CD4-positive, alpha-beta memory T cell (primary cell): Measurements from ENCODE around the gene GRM5. TPM values are rescaled to one million over a fixed set of nuclear protein-coding genes. Genes with fewer than 3 reads are reported as not detected.

ENCODE experiments used
- CTCF ChIA-PET: fragments of 350-600 bp; sonication (Branson Sonifier 250); formaldehyde crosslinking; loops from one replicate; lab custom pipeline; 2021; ENCODE audit warnings: inconsistent platforms; ENCODE audit not compliant: partially characterized antibody; lab: Charles Lee
- POLR2A ChIA-PET: fragments of 350-600 bp; sonication (Branson Sonifier 250); formaldehyde crosslinking; loops from one replicate; lab custom pipeline; 2021; ENCODE audit not compliant: partially characterized antibody; lab: Charles Lee
- DNase-seq, 5 donors: peaks; one replicate each; pipeline versions ENCODE4 v3.0.0 to v3.0.0-alpha.2; 2020 to 2022; ENCODE audit warnings: mixed read lengths in 1 of 5
- H3K27ac ChIP-seq: one replicate; pipeline ENCODE4 v1.7.0; 2013; ENCODE audit warnings: low read depth, low read length
- H3K27me3 ChIP-seq: 2 replicates; pipeline ENCODE4 v1.7.0; 2013; ENCODE audit warnings: mild to moderate bottlenecking, low read length, moderate library complexity; ENCODE audit not compliant: insufficient read depth
- H3K36me3 ChIP-seq: 2 replicates; pipeline ENCODE4 v1.7.0; 2013; ENCODE audit warnings: mild to moderate bottlenecking, low read length, moderate library complexity; ENCODE audit not compliant: insufficient read depth
- H3K4me1 ChIP-seq: 2 replicates; pipeline ENCODE4 v1.7.0; 2013; ENCODE audit warnings: mild to moderate bottlenecking, low read length, moderate library complexity; ENCODE audit not compliant: insufficient read depth
- H3K4me3 ChIP-seq, 2 donors: one replicate each; pipeline ENCODE4 v1.7.0; 2013; ENCODE audit warnings: low read length in 2 of 2, mild to moderate bottlenecking in 1 of 2
- H3K9me3 ChIP-seq, 2 donors: one replicate each; pipeline ENCODE4 v1.7.0; 2013; ENCODE audit warnings: low read length in 2 of 2, control low read depth in 1 of 2; ENCODE audit not compliant: control insufficient read depth in 1 of 2
- H3K27ac Mint-ChIP-seq, 7 donors: one replicate each; pipeline ENCODE4 v1.8.0; 2020 to 2021; ENCODE audit warnings: mixed read lengths in 7 of 7, mild to moderate bottlenecking in 6 of 7, inconsistent platforms in 3 of 7, moderate library complexity in 3 of 7
- H3K27me3 Mint-ChIP-seq, 2 donors: one replicate each; pipeline ENCODE4 v1.8.0; 2020 to 2021; ENCODE audit warnings: mixed read lengths in 2 of 2
- H3K36me3 Mint-ChIP-seq, 2 donors: one replicate each; pipeline ENCODE4 v1.8.0; 2020 to 2021; ENCODE audit warnings: mixed read lengths in 2 of 2, inconsistent platforms in 1 of 2, mild to moderate bottlenecking in 1 of 2
- H3K4me1 Mint-ChIP-seq, 4 donors: one replicate each; pipeline ENCODE4 v1.8.0; 2020 to 2021; ENCODE audit warnings: mixed read lengths in 4 of 4, mild to moderate bottlenecking in 1 of 4
- H3K4me3 Mint-ChIP-seq, 8 donors: one replicate each; pipeline ENCODE4 v1.8.0; 2020 to 2021; ENCODE audit warnings: mixed read lengths in 8 of 8, mild to moderate bottlenecking in 7 of 8, moderate library complexity in 6 of 8, inconsistent platforms in 3 of 8
- H3K9me3 Mint-ChIP-seq, 8 donors: one replicate each; pipeline ENCODE4 v1.8.0; 2020 to 2021; ENCODE audit warnings: mixed read lengths in 8 of 8, mild to moderate bottlenecking in 5 of 8, inconsistent platforms in 3 of 8, moderate library complexity in 1 of 8
- intact Hi-C: fragments of 100-400 bp; cut with micrococcal nuclease; formaldehyde crosslinking; loops from one replicate; pipeline ENCODE4 v1.15.1; 2023
- polyA plus RNA-seq, 2 donors: library from polyadenylated mRNA; unstranded; fragments of 300-500 nt; fragmentation: Illumina TruSeq; gene quantifications; one replicate each; pipeline ENCODE4 v1.2.3, GENCODE V29; 2021
- total RNA-seq, 2 experiments: library from RNA; stranded (reverse); gene quantifications; one replicate each; pipeline ENCODE4 v1.2.3, GENCODE V29; 2021

GRM5 gene
- total and polyA plus RNA-seq, 4 experiments from 2014 or later, result not detected

DNA sequence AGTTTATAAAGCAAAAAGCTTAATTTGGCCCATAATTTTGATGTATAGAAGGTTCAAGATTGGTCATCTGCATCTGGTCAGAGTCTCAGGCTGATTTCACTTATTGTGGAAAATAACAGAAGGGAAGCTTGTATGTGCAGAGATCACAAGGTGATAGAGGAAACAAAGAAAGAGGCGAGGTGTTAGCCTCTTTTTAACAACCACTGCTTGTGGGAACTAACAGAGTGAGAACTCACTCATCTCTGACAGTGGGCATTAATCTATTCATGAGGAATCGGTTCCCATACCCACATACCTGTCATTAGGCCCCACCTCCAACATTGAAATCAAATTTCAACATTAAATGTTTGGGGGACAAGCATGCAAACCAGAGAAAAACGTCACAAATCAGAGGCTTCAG lies 250.3 kb downstream of the GRM5 start:
- Mint-ChIP-seq H3K27me3 (no peaks in the 10 kb centered on the region), H3K4me3 (no peak overlapping the region), H3K36me3 (no peaks in the 10 kb centered on the region), H3K4me1 (peaks cover 0 to 2% (median under 1%) of the 10 kb centered on the region in 4 donors), H3K9me3 (peaks cover 0 to 9% (median 4%) of the 10 kb centered on the region in 8 donors), H3K27ac (no peak overlapping the region)
- ChIA-PET CTCF (no interaction called here), POLR2A (no interaction called here)
- H3K4me3 ChIP-seq, result no peak overlapping the region
- H3K4me1 ChIP-seq, result no peaks in the 10 kb centered on the region
- DNase-seq, result no peak
- H3K36me3 ChIP-seq, result no peaks in the 10 kb centered on the region
- H3K9me3 ChIP-seq, result no peaks in the 10 kb centered on the region
- intact Hi-C loops, result no loop called here
- no peaks in the 10 kb centered on the region for H3K27me3 ChIP-seq
- no peak overlapping the region for H3K27ac ChIP-seq

DNA sequence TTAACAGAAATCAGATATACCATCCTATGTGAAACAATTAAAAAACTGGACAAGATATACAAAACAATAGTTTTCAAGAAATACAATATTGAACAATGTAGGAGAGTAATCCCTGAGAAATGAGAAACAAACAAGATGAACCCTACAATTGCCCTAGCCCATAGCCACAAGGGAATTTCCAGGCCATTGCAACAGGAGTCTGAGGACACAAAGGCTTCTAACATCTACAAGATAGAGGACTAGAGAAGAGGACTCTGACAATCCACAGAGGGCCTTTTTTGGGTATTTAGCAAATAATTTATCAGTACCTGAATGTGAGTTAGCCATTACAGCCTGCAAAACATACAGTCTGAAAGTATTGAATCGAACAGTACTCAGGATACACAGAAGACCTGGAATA lies 251.7 kb downstream of the GRM5 start:
- no peaks in the 10 kb centered on the region for H3K27me3 ChIP-seq
- intact Hi-C loops, result no loop called here
- Mint-ChIP-seq H3K4me3 (no peak overlapping the region), H3K4me1 (peaks cover 0 to 2% (median under 1%) of the 10 kb centered on the region in 4 donors), H3K27me3 (no peaks in the 10 kb centered on the region), H3K36me3 (no peaks in the 10 kb centered on the region), H3K27ac (no peak overlapping the region), H3K9me3 (peaks cover 0 to 9% (median 4%) of the 10 kb centered on the region in 8 donors)
- H3K36me3 ChIP-seq, result no peaks in the 10 kb centered on the region
- H3K9me3 ChIP-seq, result no peaks in the 10 kb centered on the region
- no peaks in the 10 kb centered on the region for H3K4me1 ChIP-seq
- POLR2A ChIA-PET, result no interaction called here
- no peak overlapping the region for H3K27ac ChIP-seq
- CTCF ChIA-PET, result no interaction called here
- DNase-seq, result no peak
- H3K4me3 ChIP-seq, result no peak overlapping the region

- DNase-seq, result no peak
- Mint-ChIP-seq H3K27me3 (no peaks in the 10 kb centered on the region), H3K4me3 (no peak overlapping the region), H3K4me1 (peaks cover 0 to 2% (median under 1%) of the 10 kb centered on the region in 4 donors), H3K36me3 (no peaks in the 10 kb centered on the region), H3K27ac (no peak overlapping the region), H3K9me3 (peaks cover 0 to 9% (median 4%) of the 10 kb centered on the region in 8 donors)
- no peaks in the 10 kb centered on the region for H3K9me3 ChIP-seq
- no peaks in the 10 kb centered on the region for H3K4me1 ChIP-seq
- no peaks in the 10 kb centered on the region for H3K27me3 ChIP-seq
- ChIA-PET CTCF (no interaction called here), POLR2A (no interaction called here)
- intact Hi-C loops, result no loop called here
- no peak overlapping the region for H3K27ac ChIP-seq
- H3K4me3 ChIP-seq, result no peak overlapping the region
- H3K36me3 ChIP-seq, result no peaks in the 10 kb centered on the region
These were observed 252.4 kb downstream of the GRM5 start for GRCh38 chr11:88813233-88813915.

GRCh38 chr11:88810420-88811097 lies 255.2 kb downstream of the GRM5 start:
- H3K27ac ChIP-seq, result no peak overlapping the region
- Mint-ChIP-seq H3K4me1 (peaks cover 0 to 1% (median 0%) of the 10 kb centered on the region in 4 donors), H3K9me3 (peaks cover 0 to 9% (median 4%) of the 10 kb centered on the region in 8 donors), H3K36me3 (no peaks in the 10 kb centered on the region), H3K27ac (no peak overlapping the region), H3K27me3 (no peaks in the 10 kb centered on the region), H3K4me3 (no peak overlapping the region)
- no peaks in the 10 kb centered on the region for H3K9me3 ChIP-seq
- H3K27me3 ChIP-seq, result no peaks in the 10 kb centered on the region
- ChIA-PET POLR2A (no interaction called here), CTCF (interaction anchor here (0.9 kb wide), 1 partner anchor 46 kb away, joined by 3 read pairs; no protein-coding TSS in a partner anchor)
- H3K36me3 ChIP-seq, result no peaks in the 10 kb centered on the region
- no peak overlapping the region for H3K4me3 ChIP-seq
- intact Hi-C loops, result no loop called here
- H3K4me1 ChIP-seq, result no peaks in the 10 kb centered on the region
- DNase-seq, result no peak

DNA sequence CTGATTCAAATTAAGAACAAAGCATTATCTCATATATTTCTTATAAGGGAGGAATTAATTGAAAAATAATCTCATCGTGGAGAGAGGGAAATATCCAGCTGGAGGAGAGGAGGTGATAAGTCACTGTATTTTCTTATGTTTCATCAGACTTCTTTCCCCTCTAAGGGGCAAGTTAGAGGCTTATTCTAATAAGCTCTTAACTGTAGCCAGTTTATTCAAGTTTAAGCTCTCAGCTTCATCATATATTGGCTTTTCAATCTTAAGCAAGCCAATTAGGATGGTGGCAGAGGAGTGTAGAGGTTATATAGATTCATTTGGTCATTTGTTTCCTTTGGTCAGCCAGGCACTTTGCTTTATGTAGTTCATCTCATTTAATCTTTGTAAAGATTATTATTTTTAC lies 256.7 kb downstream of the GRM5 start:
- Mint-ChIP-seq H3K27me3 (no peaks in the 10 kb centered on the region), H3K4me3 (no peak overlapping the region), H3K36me3 (no peaks in the 10 kb centered on the region), H3K27ac (no peak overlapping the region), H3K4me1 (peaks cover 0 to 1% (median 0%) of the 10 kb centered on the region in 4 donors), H3K9me3 (peaks cover 0 to 3% (median 0%) of the 10 kb centered on the region in 8 donors)
- no peak overlapping the region for H3K4me3 ChIP-seq
- no peak for DNase-seq
- POLR2A ChIA-PET, result no interaction called here
- no peaks in the 10 kb centered on the region for H3K36me3 ChIP-seq
- CTCF ChIA-PET, result no interaction called here
- H3K9me3 ChIP-seq, result no peaks in the 10 kb centered on the region
- no peaks in the 10 kb centered on the region for H3K27me3 ChIP-seq
- intact Hi-C loops, result no loop called here
- H3K4me1 ChIP-seq, result no peaks in the 10 kb centered on the region
- no peak overlapping the region for H3K27ac ChIP-seq

DNA sequence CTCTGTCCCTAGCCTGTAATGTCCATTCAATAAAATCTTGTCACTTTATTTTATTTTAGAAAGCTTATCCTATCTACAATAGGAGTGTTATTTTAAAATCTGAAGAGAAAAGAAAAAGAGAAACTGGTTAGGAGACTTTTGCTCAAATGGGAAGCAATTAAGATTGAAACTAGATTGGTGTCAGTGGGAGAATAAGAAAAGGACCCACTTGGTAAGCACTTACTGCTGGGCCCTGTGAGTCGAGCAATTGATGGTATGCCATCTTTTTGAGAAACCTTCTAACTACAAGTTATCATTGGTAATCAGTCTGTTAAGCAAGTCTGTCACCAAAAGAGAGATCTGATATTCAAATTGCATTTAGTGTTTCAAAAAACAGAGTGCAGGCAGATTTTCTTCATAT lies 258.4 kb downstream of the GRM5 start:
- no peak overlapping the region for H3K27ac ChIP-seq
- no peak overlapping the region for H3K4me3 Mint-ChIP-seq
- ChIA-PET POLR2A (no interaction called here), CTCF (no interaction called here)
- no peaks in the 10 kb centered on the region for H3K4me1 Mint-ChIP-seq
- H3K36me3 Mint-ChIP-seq, result no peaks in the 10 kb centered on the region
- no peak overlapping the region for H3K27ac Mint-ChIP-seq
- no peaks in the 10 kb centered on the region for H3K27me3 ChIP-seq
- H3K9me3 Mint-ChIP-seq, result peaks cover 0 to 2% (median 0%) of the 10 kb centered on the region in 8 donors
- no peaks in the 10 kb centered on the region for H3K9me3 ChIP-seq
- H3K27me3 Mint-ChIP-seq, result no peaks in the 10 kb centered on the region
- intact Hi-C loops, result no loop called here
- no peaks in the 10 kb centered on the region for H3K4me1 ChIP-seq
- H3K36me3 ChIP-seq, result no peaks in the 10 kb centered on the region
- DNase-seq, result no peak
- no peak overlapping the region for H3K4me3 ChIP-seq

DNA sequence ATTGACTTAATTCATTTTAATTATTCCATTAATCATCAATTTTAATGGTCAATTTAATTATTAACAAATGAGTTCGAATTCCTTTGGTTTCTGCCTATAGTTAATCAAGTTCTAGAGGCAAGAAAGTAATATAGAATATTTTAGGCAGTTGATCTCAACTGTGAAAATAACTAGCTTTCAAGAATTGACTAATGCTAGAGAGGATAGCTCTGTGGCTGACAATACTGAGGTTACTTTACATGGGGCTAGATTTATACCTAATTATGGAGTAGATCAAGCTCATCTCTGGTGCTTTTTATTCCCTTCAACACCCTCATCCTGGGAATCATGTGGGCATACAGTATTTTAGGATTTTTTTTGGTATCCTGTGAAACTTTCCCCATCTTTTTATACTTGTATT lies 259.4 kb downstream of the GRM5 start:
- Mint-ChIP-seq H3K36me3 (no peaks in the 10 kb centered on the region), H3K4me1 (no peaks in the 10 kb centered on the region), H3K4me3 (no peak overlapping the region), H3K27ac (no peak overlapping the region), H3K27me3 (no peaks in the 10 kb centered on the region), H3K9me3 (peaks cover 0 to 2% (median 0%) of the 10 kb centered on the region in 8 donors)
- ChIA-PET CTCF (no interaction called here), POLR2A (no interaction called here)
- Histone ChIP-seq H3K27me3 (no peaks in the 10 kb centered on the region), H3K4me1 (no peaks in the 10 kb centered on the region), H3K9me3 (no peaks in the 10 kb centered on the region), H3K36me3 (no peaks in the 10 kb centered on the region), H3K4me3 (no peak overlapping the region), H3K27ac (no peak overlapping the region)
- DNase-seq, result no peak
- intact Hi-C loops, result no loop called here
